WTC11 (cell line): ENCODE results near the gene MDFIC2. TPM values are rescaled to one million over a fixed set of nuclear protein-coding genes. Genes with fewer than 3 reads are reported as not detected.

Experiments
- ATAC-seq: fragments of 200-7000 bp; cut with Tn5 transposase; 2 replicates; pipeline ENCODE4 v1.10.0; 2021; ENCODE audit warnings: mild to moderate bottlenecking, moderate library complexity
- CTCF ChIA-PET: fragments of 300-600 bp; sonication (Branson Sonifier 250); formaldehyde crosslinking; loops from one replicate; lab custom pipeline; 2021; ENCODE audit warnings: antibody characterized with exemption; lab: Charles Lee
- POLR2A ChIA-PET: fragments of 350-600 bp; sonication (Branson Sonifier 250); formaldehyde crosslinking; loops from one replicate; lab custom pipeline; 2021; ENCODE audit warnings: antibody characterized with exemption; lab: Charles Lee
- DNase-seq: peaks from one replicate; pipeline ENCODE4 v3.0.0; 2021; ENCODE audit warnings: low spot score
- H3K27ac Mint-ChIP-seq: 2 replicates; pipeline ENCODE4 v1.8.0; 2021; ENCODE audit warnings: mixed read lengths
- H3K27me3 Mint-ChIP-seq: 2 replicates; pipeline ENCODE4 v1.8.0; 2021; ENCODE audit warnings: low read depth, mild to moderate bottlenecking, moderate library complexity, mixed read lengths
- H3K36me3 Mint-ChIP-seq: 2 replicates; pipeline ENCODE4 v1.8.0; 2021; ENCODE audit warnings: mixed read lengths
- H3K4me1 Mint-ChIP-seq: 2 replicates; pipeline ENCODE4 v1.8.0; 2022; ENCODE audit warnings: mixed read lengths
- H3K4me3 Mint-ChIP-seq: 2 replicates; pipeline ENCODE4 v1.8.0; 2021; ENCODE audit warnings: mild to moderate bottlenecking, moderate library complexity, mixed read lengths
- H3K9me3 Mint-ChIP-seq: 2 replicates; pipeline ENCODE4 v1.8.0; 2021; ENCODE audit warnings: mixed read lengths
- AFF4 ChIP-seq: sonication (generic); formaldehyde crosslinking; IDR thresholded peaks from 2 replicates; pipeline ENCODE4 v1.8.1; 2023; ENCODE audit warnings: mild to moderate bottlenecking, missing genetic modification reagents, borderline replicate concordance
- CREB1 ChIP-seq: sonication (generic); formaldehyde crosslinking; IDR thresholded peaks from 2 replicates; pipeline ENCODE4 v1.8.0; 2023; ENCODE audit warnings: mild to moderate bottlenecking, missing genetic modification reagents
- E2F4 ChIP-seq: sonication (generic); formaldehyde crosslinking; IDR thresholded peaks from 2 replicates; pipeline ENCODE4 v1.8.1; 2022; ENCODE audit warnings: low read depth, mild to moderate bottlenecking, moderate library complexity, missing genetic modification reagents, borderline replicate concordance
- E2F5 ChIP-seq: sonication (generic); formaldehyde crosslinking; IDR thresholded peaks from 2 replicates; pipeline ENCODE4 v1.8.1; 2022; ENCODE audit warnings: mild to moderate bottlenecking, moderate library complexity, missing genetic modification reagents
- ELF4 ChIP-seq: sonication (generic); formaldehyde crosslinking; IDR thresholded peaks from 2 replicates; pipeline ENCODE4 v1.8.1; 2022; ENCODE audit warnings: low read depth, mild to moderate bottlenecking, moderate library complexity, missing genetic modification reagents
- ERG ChIP-seq: fragments of 250-450 bp; sonication (Bioruptor Pico); IDR thresholded peaks from 2 replicates; pipeline ENCODE4 v1.8.0; 2021; ENCODE audit warnings: mild to moderate bottlenecking
- ETV6 ChIP-seq: sonication (generic); formaldehyde crosslinking; IDR thresholded peaks from 2 replicates; pipeline ENCODE4 v1.8.1; 2022; ENCODE audit warnings: mild to moderate bottlenecking, missing genetic modification reagents
- HMGA2 ChIP-seq: fragments of 250-450 bp; sonication (Bioruptor Pico); IDR thresholded peaks from 2 replicates; pipeline ENCODE4 v1.4.0; 2021; ENCODE audit warnings: mild to moderate bottlenecking, moderate library complexity
- IRF1 ChIP-seq: sonication (generic); formaldehyde crosslinking; IDR thresholded peaks from 2 replicates; pipeline ENCODE4 v1.8.0; 2023; ENCODE audit warnings: missing genetic modification reagents
- KAT7 ChIP-seq: sonication (generic); formaldehyde crosslinking; IDR thresholded peaks from 2 replicates; pipeline ENCODE4 v1.8.1; 2023; ENCODE audit warnings: missing genetic modification reagents, mild to moderate bottlenecking, borderline replicate concordance
- MAX ChIP-seq: sonication (generic); formaldehyde crosslinking; IDR thresholded peaks from 2 replicates; pipeline ENCODE4 v1.8.0; 2022; ENCODE audit warnings: mild to moderate bottlenecking, missing genetic modification reagents
- NFE2L1 ChIP-seq: sonication (generic); formaldehyde crosslinking; IDR thresholded peaks from 2 replicates; pipeline ENCODE4 v1.8.1; 2023; ENCODE audit warnings: missing genetic modification reagents
- NR1H2 ChIP-seq: sonication (generic); formaldehyde crosslinking; IDR thresholded peaks from 2 replicates; pipeline ENCODE4 v1.9.0; 2021; ENCODE audit warnings: mild to moderate bottlenecking, moderate library complexity, missing genetic modification reagents
- SMAD4 ChIP-seq: sonication (generic); formaldehyde crosslinking; IDR thresholded peaks from 2 replicates; pipeline ENCODE4 v1.8.0; 2022; ENCODE audit warnings: mild to moderate bottlenecking, missing genetic modification reagents
- STAT6 ChIP-seq: sonication (generic); formaldehyde crosslinking; conservative IDR thresholded peaks from 2 replicates; pipeline ENCODE4 v1.8.1; 2023; ENCODE audit warnings: mild to moderate bottlenecking, low read depth, missing genetic modification reagents, moderate library complexity
- ZNF263 ChIP-seq: sonication (generic); formaldehyde crosslinking; IDR thresholded peaks from 2 replicates; pipeline ENCODE4 v1.8.1; 2022; ENCODE audit warnings: low read depth, mild to moderate bottlenecking, moderate library complexity, missing genetic modification reagents
- ZNF317 ChIP-seq: sonication (generic); formaldehyde crosslinking; IDR thresholded peaks from 2 replicates; pipeline ENCODE4 v1.8.1; 2023; ENCODE audit warnings: low read depth, mild to moderate bottlenecking, moderate library complexity, missing genetic modification reagents, borderline replicate concordance
- ZNF416 ChIP-seq: fragments of 250-450 bp; sonication (Bioruptor Pico); IDR thresholded peaks from 2 replicates; pipeline ENCODE4 v1.9.0; 2021; ENCODE audit warnings: mild to moderate bottlenecking, inconsistent platforms
- ZNF532 ChIP-seq: fragments of 250-450 bp; sonication (Bioruptor Pico); IDR thresholded peaks from 2 replicates; pipeline ENCODE4 v1.9.0; 2021; ENCODE audit warnings: mild to moderate bottlenecking, borderline replicate concordance
- ZSCAN18 ChIP-seq: fragments of 250-450 bp; sonication (Bioruptor Pico); IDR thresholded peaks from 2 replicates; pipeline ENCODE4 v2.1.2; 2022; ENCODE audit warnings: mild to moderate bottlenecking, moderate library complexity
- total RNA-seq: library from RNA; stranded (reverse); gene quantifications from 3 replicates; pipeline ENCODE4 v1.2.3, GENCODE V29; 2021

MDFIC2 gene
- total RNA-seq, 1 experiment from 2014 or later, result not detected

GRCh38 chr3:70248856-70249255, 63.6 kb downstream of the MDFIC2 start:
- peaks cover 16% of the 10 kb centered on the region for H3K4me1 Mint-ChIP-seq
- peaks cover 4% of the 10 kb centered on the region for H3K9me3 Mint-ChIP-seq
- no peak for DNase-seq

More at GRCh38 chr3:70248856-70249255, 63.6 kb downstream of the MDFIC2 start:
- Mint-ChIP-seq H3K27ac (no peak overlapping the region), H3K4me3 (no peak overlapping the region), H3K27me3 (no peaks in the 10 kb centered on the region), H3K36me3 (peaks cover 3% of the 10 kb centered on the region)
- no peak for ATAC-seq
- POLR2A ChIA-PET, result no interaction called here
- CTCF ChIA-PET, result no interaction called here
- TF ChIP-seq ZNF263 (CRISPR knock-in tag), result no peak
- TF ChIP-seq ZSCAN18 (CRISPR knock-in tag), result no peak
- no peak for TF ChIP-seq E2F5 (CRISPR knock-in tag)
- no peak for TF ChIP-seq KAT7 (CRISPR knock-in tag)
- no peak for TF ChIP-seq ZNF416
- TF ChIP-seq NFE2L1 (CRISPR knock-in tag), result no peak
- TF ChIP-seq ZNF532, result no peak
- no peak for TF ChIP-seq STAT6 (CRISPR knock-in tag)
- TF ChIP-seq ERG (CRISPR knock-in tag), result no peak
- TF ChIP-seq SMAD4, result no peak
- TF ChIP-seq AFF4 (CRISPR knock-in tag), result no peak
- no peak for TF ChIP-seq ETV6 (CRISPR knock-in tag)
- no peak for TF ChIP-seq MAX (CRISPR knock-in tag)
- no peak for TF ChIP-seq E2F4 (CRISPR knock-in tag)
- TF ChIP-seq ZNF317 (CRISPR knock-in tag), result no peak
- TF ChIP-seq CREB1 (CRISPR knock-in tag), result no peak
- TF ChIP-seq HMGA2, result no peak
- no peak for TF ChIP-seq IRF1 (CRISPR knock-in tag)
- TF ChIP-seq ELF4 (CRISPR knock-in tag), result no peak
- TF ChIP-seq NR1H2 (CRISPR knock-in tag), result no peak
